Measurements from ENCODE around the gene FNDC3B.

FNDC3B gene

DNA sequence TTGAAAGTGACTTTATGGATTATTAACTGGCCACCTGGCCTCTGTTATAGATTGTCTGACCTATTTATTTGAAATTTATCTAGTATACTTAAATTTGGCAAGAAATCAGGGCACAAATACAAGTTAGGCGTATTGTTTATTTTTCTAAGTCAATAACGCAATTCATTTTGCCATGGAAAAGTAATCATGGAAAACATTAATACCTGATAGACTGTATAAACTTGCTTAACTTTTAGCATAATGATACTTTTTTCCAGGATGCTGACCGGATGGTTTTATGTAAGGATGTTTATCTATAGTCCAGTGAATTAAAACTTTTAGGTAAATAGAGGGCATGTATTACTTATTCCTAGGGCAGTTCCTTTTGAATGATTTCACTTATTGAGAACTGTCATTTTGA, 20.2 kb downstream of the FNDC3B start:
- H3K27me3 ChIP-seq (ENCODE audit: control insufficient read depth, insufficient read depth, low read length): no peaks in the 10 kb centered on the region
- no peak overlapping the region for H3K9ac ChIP-seq (ENCODE audit: low read length)
- H3K27ac ChIP-seq (ENCODE audit: low read length): no peak overlapping the region
- H3K4me1 ChIP-seq (ENCODE audit: control insufficient read depth, low read depth, low read length): no peaks in the 10 kb centered on the region
- no peak overlapping the region for H3K4me3 ChIP-seq (ENCODE audit: low read length)
- H3K36me3 ChIP-seq (ENCODE audit: control insufficient read depth, low read depth, low read length): no peaks in the 10 kb centered on the region
- H3K9me3 ChIP-seq (ENCODE audit: control insufficient read depth, low read depth, low read length): no peaks in the 10 kb centered on the region

DNA sequence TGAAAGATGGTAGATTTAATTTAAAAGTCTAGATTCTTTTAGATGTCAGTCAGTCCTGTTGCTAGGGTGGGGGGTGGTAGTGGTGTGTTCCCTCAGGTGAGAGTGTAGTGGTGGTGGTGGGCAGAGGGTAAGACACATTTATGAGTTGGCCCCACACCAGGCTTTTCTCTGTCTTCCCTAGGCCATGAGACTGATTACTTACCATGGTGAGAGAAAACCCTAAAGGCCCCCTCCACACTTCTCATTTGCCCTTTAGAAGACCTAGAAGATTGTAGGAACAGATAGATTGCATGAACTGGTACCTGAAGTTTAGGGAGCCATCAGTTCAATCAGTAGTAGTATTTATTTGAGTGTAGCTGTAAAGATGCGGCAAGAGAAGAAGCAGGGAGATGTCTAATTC, 20.9 kb downstream of the FNDC3B start:
- H3K27ac ChIP-seq (ENCODE audit: low read length): no peak overlapping the region
- no peaks in the 10 kb centered on the region for H3K27me3 ChIP-seq (ENCODE audit: control insufficient read depth, insufficient read depth, low read length)
- H3K36me3 ChIP-seq (ENCODE audit: control insufficient read depth, low read depth, low read length): no peaks in the 10 kb centered on the region
- H3K9me3 ChIP-seq (ENCODE audit: control insufficient read depth, low read depth, low read length): no peaks in the 10 kb centered on the region
- H3K4me3 ChIP-seq (ENCODE audit: low read length): no peak overlapping the region
- H3K9ac ChIP-seq (ENCODE audit: low read length): no peak overlapping the region
- no peaks in the 10 kb centered on the region for H3K4me1 ChIP-seq (ENCODE audit: control insufficient read depth, low read depth, low read length)

DNA sequence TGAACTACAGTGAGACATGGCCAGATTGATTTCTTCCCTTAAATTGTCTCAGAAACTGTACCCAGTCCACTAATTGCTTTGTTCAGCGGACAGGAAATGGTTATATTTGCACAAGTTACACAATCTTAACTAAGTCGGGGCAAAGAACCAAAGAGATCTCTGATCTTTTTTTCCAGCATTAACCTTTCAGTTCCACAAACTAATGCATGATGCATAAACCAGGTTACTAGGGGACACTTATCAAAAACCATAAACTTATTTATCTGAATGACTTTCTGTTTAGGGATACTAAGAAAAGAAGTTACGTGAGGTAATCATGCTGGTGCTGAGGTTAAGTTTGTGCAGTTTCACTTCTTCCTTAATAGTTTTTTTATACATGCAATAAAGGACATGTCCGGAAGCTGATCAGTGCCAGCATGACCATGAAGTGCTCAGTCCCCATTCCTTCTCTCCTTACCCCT, 22.4 kb downstream of the FNDC3B start:
- Histone ChIP-seq H3K9me3 (ENCODE audit: control insufficient read depth, low read depth, low read length) (no peaks in the 10 kb centered on the region), H3K36me3 (ENCODE audit: control insufficient read depth, low read depth, low read length) (no peaks in the 10 kb centered on the region), H3K27ac (ENCODE audit: low read length) (no peak overlapping the region), H3K4me3 (ENCODE audit: low read length) (no peak overlapping the region), H3K9ac (ENCODE audit: low read length) (no peak overlapping the region), H3K4me1 (ENCODE audit: control insufficient read depth, low read depth, low read length) (peaks cover 15% of the 10 kb centered on the region), H3K27me3 (ENCODE audit: control insufficient read depth, insufficient read depth, low read length) (no peaks in the 10 kb centered on the region)

DNA sequence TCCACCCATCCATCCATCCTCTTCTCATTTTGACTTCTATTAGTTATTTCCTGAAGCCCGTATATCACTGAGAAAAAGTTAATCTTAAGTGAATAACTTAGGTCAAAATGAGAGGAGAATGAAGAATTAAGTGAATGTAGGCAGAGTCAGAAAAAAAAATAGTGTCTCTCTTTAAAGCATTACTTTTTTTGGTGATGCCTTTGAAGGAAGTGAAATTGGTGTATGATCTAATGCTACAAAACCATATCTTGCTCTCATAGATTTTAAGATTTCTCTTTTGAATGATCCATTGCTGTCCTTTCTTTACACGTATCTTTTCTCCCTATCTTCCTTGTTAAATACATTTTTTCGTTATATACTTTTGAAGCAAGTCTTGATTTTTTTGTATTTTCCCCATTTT, 23.4 kb downstream of the FNDC3B start:
- no peak overlapping the region for H3K27ac ChIP-seq (ENCODE audit: low read length)
- no peaks in the 10 kb centered on the region for H3K27me3 ChIP-seq (ENCODE audit: control insufficient read depth, insufficient read depth, low read length)
- peaks cover 15% of the 10 kb centered on the region for H3K4me1 ChIP-seq (ENCODE audit: control insufficient read depth, low read depth, low read length)
- no peaks in the 10 kb centered on the region for H3K36me3 ChIP-seq (ENCODE audit: control insufficient read depth, low read depth, low read length)
- no peak overlapping the region for H3K4me3 ChIP-seq (ENCODE audit: low read length)
- no peak overlapping the region for H3K9ac ChIP-seq (ENCODE audit: low read length)
- H3K9me3 ChIP-seq (ENCODE audit: control insufficient read depth, low read depth, low read length): no peaks in the 10 kb centered on the region

DNA sequence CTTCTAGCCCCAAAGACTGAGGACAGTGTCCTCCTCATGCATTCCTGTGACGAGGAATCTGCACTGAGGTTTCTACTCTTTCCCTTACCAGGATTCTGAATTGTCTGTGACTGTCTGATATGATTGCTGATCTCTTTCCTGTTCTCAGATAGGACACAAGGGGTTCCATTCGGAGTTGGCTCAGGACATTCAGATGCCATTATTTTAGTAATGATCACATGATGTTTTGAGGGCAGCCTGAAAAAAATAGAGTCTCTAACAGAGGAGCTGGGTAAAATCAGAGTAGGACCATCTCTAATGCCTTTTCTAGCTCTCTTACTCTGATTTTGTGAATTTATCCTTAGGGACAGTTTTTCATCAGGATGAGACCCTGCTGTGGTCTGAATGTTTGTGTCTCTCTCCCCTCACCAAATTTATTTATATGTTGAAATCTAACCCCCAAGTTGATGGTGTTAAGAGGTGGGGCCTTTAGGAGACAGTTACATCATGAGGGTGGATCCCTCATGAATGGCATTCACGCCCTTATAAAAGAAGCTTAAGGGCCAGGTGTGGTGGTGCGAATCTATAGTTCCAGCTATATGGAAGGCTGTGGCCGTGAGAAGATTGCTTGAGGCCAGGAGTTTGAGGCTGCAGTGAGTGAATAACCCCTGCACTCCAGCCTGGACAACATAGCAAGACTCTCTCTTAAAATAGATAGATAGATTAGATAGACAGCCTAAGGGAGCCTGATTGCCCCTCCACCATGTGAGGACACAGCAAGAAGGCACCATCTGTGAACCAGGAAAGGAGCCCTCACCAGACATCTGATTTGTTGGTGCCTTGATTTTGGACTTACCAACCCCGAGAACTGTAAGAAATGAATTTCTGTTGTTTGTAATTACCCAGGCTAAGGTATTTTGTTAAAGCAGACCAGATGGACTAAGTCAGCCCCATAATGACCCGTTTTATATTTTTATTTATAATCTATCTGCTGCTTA, 24.4 kb downstream of the FNDC3B start:
- no peaks in the 10 kb centered on the region for H3K36me3 ChIP-seq (ENCODE audit: control insufficient read depth, low read depth, low read length)
- H3K9ac ChIP-seq (ENCODE audit: low read length): no peak overlapping the region

DNA sequence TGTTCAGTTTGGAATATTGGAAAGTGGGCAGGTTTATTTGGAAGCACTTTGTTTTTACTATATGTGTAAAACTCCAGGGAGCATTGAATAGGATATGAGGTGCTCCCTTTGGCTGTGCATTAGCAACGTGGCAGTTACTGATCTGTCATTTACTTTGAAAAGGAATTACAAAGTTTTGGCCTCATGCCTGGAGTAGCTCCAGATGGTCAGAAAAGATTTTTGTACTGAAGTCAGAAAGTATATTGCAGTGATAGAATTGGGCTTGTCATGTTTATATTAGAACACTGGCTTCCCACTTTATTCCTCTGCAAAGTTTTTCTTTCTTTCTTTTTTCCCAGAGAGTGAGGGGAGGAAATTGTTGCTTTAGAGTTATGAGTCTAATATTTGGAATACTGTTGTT, 26.1 kb downstream of the FNDC3B start:
- Histone ChIP-seq H3K4me3 (ENCODE audit: low read length) (no peak overlapping the region), H3K9ac (ENCODE audit: low read length) (no peak overlapping the region), H3K4me1 (ENCODE audit: control insufficient read depth, low read depth, low read length) (peaks cover 23% of the 10 kb centered on the region), H3K9me3 (ENCODE audit: control insufficient read depth, low read depth, low read length) (no peaks in the 10 kb centered on the region), H3K27ac (ENCODE audit: low read length) (no peak overlapping the region), H3K36me3 (ENCODE audit: control insufficient read depth, low read depth, low read length) (no peaks in the 10 kb centered on the region), H3K27me3 (ENCODE audit: control insufficient read depth, insufficient read depth, low read length) (no peaks in the 10 kb centered on the region)

More for the DNA sequence above, 24.4 kb downstream of the FNDC3B start:
- Histone ChIP-seq H3K27ac (ENCODE audit: low read length) (no peak overlapping the region), H3K4me3 (ENCODE audit: low read length) (no peak overlapping the region), H3K9me3 (ENCODE audit: control insufficient read depth, low read depth, low read length) (no peaks in the 10 kb centered on the region), H3K4me1 (ENCODE audit: control insufficient read depth, low read depth, low read length) (peaks cover 16% of the 10 kb centered on the region), H3K27me3 (ENCODE audit: control insufficient read depth, insufficient read depth, low read length) (no peaks in the 10 kb centered on the region)

DNA sequence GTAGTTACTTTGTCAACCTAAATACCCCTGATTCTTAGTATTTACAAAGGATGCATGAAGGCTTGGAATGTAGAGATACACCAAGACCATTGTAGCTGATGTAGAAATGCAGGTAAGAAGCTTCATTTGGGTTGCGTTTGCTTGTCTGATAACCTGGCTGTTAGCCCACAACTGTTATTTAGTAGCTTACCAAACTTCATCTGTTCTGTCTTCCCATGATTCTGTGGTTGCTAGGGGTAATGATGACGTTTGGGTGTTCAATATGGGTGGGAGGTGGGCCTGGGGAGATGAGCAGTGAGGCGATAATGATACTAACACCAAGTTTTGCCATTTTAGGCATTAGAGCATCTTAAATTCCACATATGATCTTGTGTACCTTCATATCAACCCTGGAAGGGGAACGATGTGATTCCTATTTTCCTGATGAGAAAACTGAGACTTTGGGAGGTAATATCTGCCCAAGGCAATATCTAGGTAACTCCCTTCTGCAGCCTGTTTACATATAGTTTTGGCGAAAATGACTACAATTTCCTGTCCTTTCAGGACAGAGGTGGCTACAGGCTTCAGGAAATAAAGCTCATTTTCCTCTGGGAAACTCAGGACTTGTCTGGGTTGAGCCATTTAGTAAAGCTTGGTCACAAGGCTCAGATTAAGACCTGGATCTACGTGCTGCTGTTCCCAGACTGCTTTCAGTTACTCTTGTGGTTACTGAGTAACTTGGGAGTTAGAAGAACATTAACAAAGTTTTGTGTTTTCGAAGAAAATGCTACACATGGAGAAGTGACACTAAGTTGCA, 26.8 kb downstream of the FNDC3B start:
- peaks cover 23% of the 10 kb centered on the region for H3K4me1 ChIP-seq (ENCODE audit: control insufficient read depth, low read depth, low read length)
- no peaks in the 10 kb centered on the region for H3K36me3 ChIP-seq (ENCODE audit: control insufficient read depth, low read depth, low read length)
- H3K9me3 ChIP-seq (ENCODE audit: control insufficient read depth, low read depth, low read length): no peaks in the 10 kb centered on the region
- no peak overlapping the region for H3K4me3 ChIP-seq (ENCODE audit: low read length)
- H3K27ac ChIP-seq (ENCODE audit: low read length): no peak overlapping the region
- H3K27me3 ChIP-seq (ENCODE audit: control insufficient read depth, insufficient read depth, low read length): no peaks in the 10 kb centered on the region
- H3K9ac ChIP-seq (ENCODE audit: low read length): no peak overlapping the region

DNA sequence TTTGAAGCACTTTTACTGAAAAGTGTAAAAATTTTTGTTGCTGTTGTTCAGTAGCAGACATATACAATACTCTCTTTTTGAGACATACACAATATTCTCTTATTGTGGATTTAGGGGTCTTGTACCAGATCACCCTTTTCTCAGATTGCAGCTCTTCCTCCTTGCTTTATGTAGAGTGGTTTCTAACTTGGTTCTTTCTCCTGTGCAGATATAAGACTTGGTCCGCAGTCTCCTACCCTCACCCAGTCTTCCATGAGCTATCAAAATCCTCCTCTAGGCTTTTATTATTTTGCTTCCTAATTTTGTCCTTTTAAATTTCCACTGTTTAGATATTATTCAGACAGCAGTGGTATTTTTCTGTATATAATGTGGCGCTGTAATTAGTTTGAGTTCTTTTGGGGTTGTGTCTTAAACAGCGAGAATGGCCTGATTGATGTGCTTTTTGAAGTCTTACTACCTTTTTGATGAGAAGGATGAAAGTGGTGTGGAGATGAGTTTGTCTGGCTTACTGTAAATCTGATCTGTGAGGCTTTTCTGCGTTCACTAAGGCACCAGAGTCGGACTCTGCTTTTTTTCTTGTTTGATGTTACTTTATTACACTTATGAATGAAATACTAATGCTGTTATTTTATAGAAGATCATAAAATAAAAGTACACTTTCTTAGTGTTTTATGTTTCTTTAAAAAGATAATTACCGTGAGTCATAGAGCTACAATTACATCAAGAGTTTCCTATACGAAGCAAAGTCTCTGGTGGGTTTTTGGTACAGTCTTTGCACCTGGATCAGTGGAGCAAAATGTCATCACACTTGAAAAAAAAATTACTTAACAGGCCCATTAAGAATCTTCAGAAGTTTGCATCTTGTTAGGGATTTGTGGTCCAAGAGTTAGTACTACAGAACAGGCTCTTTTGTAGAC, 27.8 kb downstream of the FNDC3B start:
- H3K9me3 ChIP-seq (ENCODE audit: control insufficient read depth, low read depth, low read length): no peaks in the 10 kb centered on the region
- H3K27ac ChIP-seq (ENCODE audit: low read length): no peak overlapping the region
- H3K4me1 ChIP-seq (ENCODE audit: control insufficient read depth, low read depth, low read length): peaks cover 27% of the 10 kb centered on the region
- H3K36me3 ChIP-seq (ENCODE audit: control insufficient read depth, low read depth, low read length): no peaks in the 10 kb centered on the region
- H3K27me3 ChIP-seq (ENCODE audit: control insufficient read depth, insufficient read depth, low read length): no peaks in the 10 kb centered on the region
- H3K4me3 ChIP-seq (ENCODE audit: low read length): no peak overlapping the region
- H3K9ac ChIP-seq (ENCODE audit: low read length): no peak overlapping the region

DNA sequence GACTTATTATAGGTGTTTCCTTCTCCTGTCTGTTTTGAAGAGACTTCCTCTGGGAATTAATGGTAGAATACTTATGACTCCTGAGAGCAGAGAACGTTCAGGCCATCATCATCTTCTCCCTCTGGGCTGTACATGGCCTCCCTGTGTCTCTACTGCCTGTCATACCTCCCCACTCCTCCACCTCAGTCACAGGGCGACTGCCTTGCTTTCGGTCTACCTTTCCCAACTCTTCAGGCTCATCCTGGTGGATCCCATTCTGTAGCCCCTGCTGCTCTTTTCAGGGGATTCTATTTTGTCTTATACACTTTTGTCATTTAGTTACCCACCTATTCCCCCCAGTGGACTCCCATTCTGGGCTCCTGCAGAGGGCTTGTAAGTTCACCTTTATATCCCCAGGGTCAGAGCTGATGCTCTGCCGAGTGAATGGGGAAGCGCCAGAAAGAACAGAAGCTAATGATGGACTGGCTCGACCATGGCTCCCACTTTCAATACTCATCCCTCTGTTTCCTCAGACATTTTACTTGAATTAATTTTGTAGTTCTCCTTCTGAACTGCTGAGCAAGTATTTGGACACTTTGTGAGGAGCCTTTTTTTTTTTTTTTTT, 28.6 kb downstream of the FNDC3B start:
- Histone ChIP-seq H3K27ac (ENCODE audit: low read length) (no peak overlapping the region), H3K9ac (ENCODE audit: low read length) (no peak overlapping the region), H3K4me3 (ENCODE audit: low read length) (no peak overlapping the region), H3K36me3 (ENCODE audit: control insufficient read depth, low read depth, low read length) (no peaks in the 10 kb centered on the region), H3K9me3 (ENCODE audit: control insufficient read depth, low read depth, low read length) (no peaks in the 10 kb centered on the region), H3K27me3 (ENCODE audit: control insufficient read depth, insufficient read depth, low read length) (no peaks in the 10 kb centered on the region), H3K4me1 (ENCODE audit: control insufficient read depth, low read depth, low read length) (peaks cover 27% of the 10 kb centered on the region)

DNA sequence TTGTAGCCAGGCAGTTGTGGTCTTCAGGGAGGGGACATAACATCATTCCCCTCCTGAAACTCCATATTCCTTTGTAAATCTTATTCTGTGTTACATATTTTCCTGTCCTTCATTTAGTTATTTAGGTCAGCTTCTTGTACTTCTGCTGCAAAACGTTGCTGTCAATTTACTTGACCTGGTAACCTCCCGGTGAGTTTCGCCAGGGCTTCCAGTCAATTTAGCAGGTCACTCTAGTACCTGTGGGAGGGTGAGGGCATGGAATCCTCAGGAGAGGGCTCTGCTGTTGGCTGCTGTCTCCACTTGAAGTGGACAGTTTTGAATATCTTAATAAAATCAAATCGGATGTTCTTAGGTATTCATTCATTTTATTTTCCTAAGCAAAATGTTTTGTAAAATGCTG, 29.6 kb downstream of the FNDC3B start:
- Histone ChIP-seq H3K27me3 (ENCODE audit: control insufficient read depth, insufficient read depth, low read length) (no peaks in the 10 kb centered on the region), H3K27ac (ENCODE audit: low read length) (no peak overlapping the region), H3K4me3 (ENCODE audit: low read length) (no peak overlapping the region), H3K36me3 (ENCODE audit: control insufficient read depth, low read depth, low read length) (no peaks in the 10 kb centered on the region), H3K4me1 (ENCODE audit: control insufficient read depth, low read depth, low read length) (peaks cover 34% of the 10 kb centered on the region), H3K9me3 (ENCODE audit: control insufficient read depth, low read depth, low read length) (no peaks in the 10 kb centered on the region), H3K9ac (ENCODE audit: low read length) (no peak overlapping the region)
